Esophagus squamous epithelium (tissue), 4 donors: Measurements from ENCODE around the gene ABCD2.

Source experiments
- POLR2A ChIP-seq, 4 donors: fragments of 450-650 bp; IDR thresholded peaks; one replicate each; pipeline ENCODE4 v1.6.1; 2017; ENCODE audit warnings: antibody characterized with exemption in 4 of 4, mild to moderate bottlenecking in 4 of 4, moderate library complexity in 3 of 4
- TF ChIP-seq, protein P1 (sequence below), 6 experiments: fragments of 450-650 bp in 4 of 6; fragments of 200-600 bp in 2 of 6; sonication (generic) in 2 of 6; IDR thresholded peaks; one replicate each; pipeline ENCODE4 v1.5.1; 2016 to 2019; ENCODE audit warnings: antibody characterized with exemption in 6 of 6, mild to moderate bottlenecking in 4 of 6, moderate library complexity in 4 of 6

DNA sequence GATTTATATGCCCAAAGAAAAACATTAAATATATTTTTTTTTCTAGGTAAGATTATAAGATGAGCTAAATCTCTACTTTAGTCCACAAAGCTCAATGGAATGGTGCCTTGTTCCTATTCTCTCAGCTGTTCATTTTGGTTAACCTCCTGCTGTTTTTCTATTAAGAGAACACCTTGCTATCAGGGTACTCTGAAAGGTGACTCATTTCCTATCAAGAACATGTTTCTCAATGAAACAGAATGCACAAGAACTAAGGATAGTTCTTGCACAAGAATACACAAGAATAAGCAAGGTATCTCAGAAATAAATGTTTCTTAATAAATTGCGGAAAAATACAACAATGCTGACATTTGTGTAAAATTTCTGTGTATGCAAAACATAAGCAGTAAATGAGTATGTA, 14.1 kb downstream of the ABCD2 start:
- TF ChIP-seq, protein P1, sequence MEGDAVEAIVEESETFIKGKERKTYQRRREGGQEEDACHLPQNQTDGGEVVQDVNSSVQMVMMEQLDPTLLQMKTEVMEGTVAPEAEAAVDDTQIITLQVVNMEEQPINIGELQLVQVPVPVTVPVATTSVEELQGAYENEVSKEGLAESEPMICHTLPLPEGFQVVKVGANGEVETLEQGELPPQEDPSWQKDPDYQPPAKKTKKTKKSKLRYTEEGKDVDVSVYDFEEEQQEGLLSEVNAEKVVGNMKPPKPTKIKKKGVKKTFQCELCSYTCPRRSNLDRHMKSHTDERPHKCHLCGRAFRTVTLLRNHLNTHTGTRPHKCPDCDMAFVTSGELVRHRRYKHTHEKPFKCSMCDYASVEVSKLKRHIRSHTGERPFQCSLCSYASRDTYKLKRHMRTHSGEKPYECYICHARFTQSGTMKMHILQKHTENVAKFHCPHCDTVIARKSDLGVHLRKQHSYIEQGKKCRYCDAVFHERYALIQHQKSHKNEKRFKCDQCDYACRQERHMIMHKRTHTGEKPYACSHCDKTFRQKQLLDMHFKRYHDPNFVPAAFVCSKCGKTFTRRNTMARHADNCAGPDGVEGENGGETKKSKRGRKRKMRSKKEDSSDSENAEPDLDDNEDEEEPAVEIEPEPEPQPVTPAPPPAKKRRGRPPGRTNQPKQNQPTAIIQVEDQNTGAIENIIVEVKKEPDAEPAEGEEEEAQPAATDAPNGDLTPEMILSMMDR (IDR thresholded peaks at IDR 0.05): no peak
- no peak for TF ChIP-seq POLR2A (IDR thresholded peaks at IDR 0.05)
